HG03469 (cell line): ENCODE data around the gene MYOG.

Source experiments
- ATAC-seq: cut with Tn5 transposase; IDR thresholded peaks from one replicate; pipeline ENCODE4 v1.9.1; 2021; ENCODE audit warnings: mild to moderate bottlenecking, moderate library complexity, moderate number of reproducible peaks; ENCODE audit not compliant: unreplicated experiment

MYOG gene

GRCh38 chr1:203034422-203035110 is 51.2 kb downstream of the MYOG start:
- no peak for ATAC-seq

GRCh38 chr1:203033917-203034316 is 51.9 kb downstream of the MYOG start:
- ATAC-seq, result no peak

- no peak for ATAC-seq
Measured at GRCh38 chr1:203033287-203033686, 52.5 kb downstream of the MYOG start.
